Activated naive CD4-positive, alpha-beta T cell treated with anti-CD3 and anti-CD28 coated beads, Interleukin-2, amount 50 U/mL, for 24 hours (primary cell): ENCODE results near the gene SAG.

Experiments
- H3K27ac Mint-ChIP-seq: one replicate; pipeline ENCODE4 v1.8.0; 2021; ENCODE audit warnings: mild to moderate bottlenecking, mixed read lengths
- H3K27me3 Mint-ChIP-seq: one replicate; pipeline ENCODE4 v1.8.0; 2021; ENCODE audit warnings: mixed read lengths
- H3K36me3 Mint-ChIP-seq: one replicate; pipeline ENCODE4 v1.8.0; 2021; ENCODE audit warnings: mixed read lengths
- H3K4me1 Mint-ChIP-seq: one replicate; pipeline ENCODE4 v1.8.0; 2021; ENCODE audit warnings: mixed read lengths
- H3K4me3 Mint-ChIP-seq: one replicate; pipeline ENCODE4 v1.8.0; 2021; ENCODE audit warnings: mild to moderate bottlenecking, mixed read lengths
- H3K9me3 Mint-ChIP-seq: one replicate; pipeline ENCODE4 v1.8.0; 2021; ENCODE audit warnings: mixed read lengths

SAG gene

GRCh38 chr2:233336541-233336940 is 28.9 kb downstream of the SAG start:
- H3K27me3 Mint-ChIP-seq: no peaks in the 10 kb centered on the region
- H3K4me3 Mint-ChIP-seq: no peak overlapping the region
- peaks cover 1% of the 10 kb centered on the region for H3K36me3 Mint-ChIP-seq
- H3K27ac Mint-ChIP-seq: no peak overlapping the region
- H3K9me3 Mint-ChIP-seq: no peaks in the 10 kb centered on the region
- H3K4me1 Mint-ChIP-seq: peaks cover 38% of the 10 kb centered on the region

- Mint-ChIP-seq H3K4me3 (no peak overlapping the region), H3K36me3 (peaks cover 1% of the 10 kb centered on the region), H3K4me1 (peaks cover 30% of the 10 kb centered on the region), H3K9me3 (no peaks in the 10 kb centered on the region), H3K27ac (peak overlapping the region; percentile 55), H3K27me3 (no peaks in the 10 kb centered on the region)
Observed at GRCh38 chr2:233338046-233338445, 30.4 kb downstream of the SAG start.

- Mint-ChIP-seq H3K4me3 (no peak overlapping the region), H3K9me3 (no peaks in the 10 kb centered on the region), H3K27ac (no peak overlapping the region), H3K36me3 (peaks cover 1% of the 10 kb centered on the region), H3K27me3 (no peaks in the 10 kb centered on the region), H3K4me1 (peaks cover 22% of the 10 kb centered on the region)
Observed at GRCh38 chr2:233338812-233339368, 31.3 kb downstream of the SAG start.

- Mint-ChIP-seq H3K9me3 (no peaks in the 10 kb centered on the region), H3K36me3 (peaks cover 1% of the 10 kb centered on the region), H3K27ac (no peak overlapping the region), H3K27me3 (no peaks in the 10 kb centered on the region), H3K4me3 (no peak overlapping the region), H3K4me1 (peaks cover 17% of the 10 kb centered on the region)
Observed at GRCh38 chr2:233339427-233339826, 31.8 kb downstream of the SAG start.

- Mint-ChIP-seq H3K36me3 (peaks cover 1% of the 10 kb centered on the region), H3K27ac (no peak overlapping the region), H3K27me3 (no peaks in the 10 kb centered on the region), H3K9me3 (no peaks in the 10 kb centered on the region), H3K4me3 (no peak overlapping the region), H3K4me1 (peaks cover 8% of the 10 kb centered on the region)
Observed at GRCh38 chr2:233341296-233341695, 33.7 kb downstream of the SAG start.

GRCh38 chr2:233342301-233342700 is 34.7 kb downstream of the SAG start:
- H3K36me3 Mint-ChIP-seq: peaks cover 1% of the 10 kb centered on the region
- peaks cover 8% of the 10 kb centered on the region for H3K4me1 Mint-ChIP-seq
- no peak overlapping the region for H3K4me3 Mint-ChIP-seq
- H3K27ac Mint-ChIP-seq: no peak overlapping the region
- no peaks in the 10 kb centered on the region for H3K9me3 Mint-ChIP-seq
- H3K27me3 Mint-ChIP-seq: no peaks in the 10 kb centered on the region

GRCh38 chr2:233343171-233343705 is 35.6 kb downstream of the SAG start:
- Mint-ChIP-seq H3K4me1 (peaks cover 3% of the 10 kb centered on the region), H3K9me3 (no peaks in the 10 kb centered on the region), H3K27ac (no peak overlapping the region), H3K27me3 (no peaks in the 10 kb centered on the region), H3K4me3 (no peak overlapping the region), H3K36me3 (peaks cover 1% of the 10 kb centered on the region)

GRCh38 chr2:233346376-233346775 is 38.8 kb downstream of the SAG start:
- H3K27me3 Mint-ChIP-seq: no peaks in the 10 kb centered on the region
- no peak overlapping the region for H3K4me3 Mint-ChIP-seq
- H3K36me3 Mint-ChIP-seq: peaks cover under 1% of the 10 kb centered on the region
- H3K27ac Mint-ChIP-seq: no peak overlapping the region
- H3K4me1 Mint-ChIP-seq: peaks cover 26% of the 10 kb centered on the region
- H3K9me3 Mint-ChIP-seq: no peaks in the 10 kb centered on the region

- H3K27me3 Mint-ChIP-seq: no peaks in the 10 kb centered on the region
- no peak overlapping the region for H3K27ac Mint-ChIP-seq
- H3K4me3 Mint-ChIP-seq: no peak overlapping the region
- H3K36me3 Mint-ChIP-seq: no peaks in the 10 kb centered on the region
- H3K4me1 Mint-ChIP-seq: peaks cover 29% of the 10 kb centered on the region
- H3K9me3 Mint-ChIP-seq: no peaks in the 10 kb centered on the region
Observed at GRCh38 chr2:233346930-233347329, 39.3 kb downstream of the SAG start.

- H3K27ac Mint-ChIP-seq: peak overlapping the region; percentile 76
- H3K4me3 Mint-ChIP-seq: no peak overlapping the region
- no peaks in the 10 kb centered on the region for H3K36me3 Mint-ChIP-seq
- no peaks in the 10 kb centered on the region for H3K27me3 Mint-ChIP-seq
- no peaks in the 10 kb centered on the region for H3K9me3 Mint-ChIP-seq
- peaks cover 45% of the 10 kb centered on the region for H3K4me1 Mint-ChIP-seq
Observed at GRCh38 chr2:233349005-233349998, 41.7 kb downstream of the SAG start.

GRCh38 chr2:233350708-233351107 is 43.1 kb downstream of the SAG start:
- Mint-ChIP-seq H3K27ac (peak overlapping the region; percentile 9), H3K4me3 (no peak overlapping the region), H3K36me3 (no peaks in the 10 kb centered on the region), H3K4me1 (peaks cover 51% of the 10 kb centered on the region), H3K9me3 (no peaks in the 10 kb centered on the region), H3K27me3 (no peaks in the 10 kb centered on the region)

- H3K36me3 Mint-ChIP-seq: no peaks in the 10 kb centered on the region
- H3K4me1 Mint-ChIP-seq: peaks cover 58% of the 10 kb centered on the region
- no peaks in the 10 kb centered on the region for H3K27me3 Mint-ChIP-seq
- H3K4me3 Mint-ChIP-seq: peak overlapping the region; percentile 30
- H3K9me3 Mint-ChIP-seq: no peaks in the 10 kb centered on the region
- no peak overlapping the region for H3K27ac Mint-ChIP-seq
Observed at GRCh38 chr2:233351423-233351822, 43.8 kb downstream of the SAG start.

- Mint-ChIP-seq H3K4me3 (no peak overlapping the region), H3K27ac (peak overlapping the region; percentile 68), H3K36me3 (peaks cover 2% of the 10 kb centered on the region), H3K27me3 (no peaks in the 10 kb centered on the region), H3K4me1 (peaks cover 67% of the 10 kb centered on the region), H3K9me3 (no peaks in the 10 kb centered on the region)
Observed at GRCh38 chr2:233352141-233352842, 44.7 kb downstream of the SAG start.

- H3K27ac Mint-ChIP-seq: peak overlapping the region; percentile 73
- peaks cover 76% of the 10 kb centered on the region for H3K4me1 Mint-ChIP-seq
- no peaks in the 10 kb centered on the region for H3K9me3 Mint-ChIP-seq
- peak overlapping the region; percentile 89 for H3K4me3 Mint-ChIP-seq
- H3K36me3 Mint-ChIP-seq: peaks cover 2% of the 10 kb centered on the region
- H3K27me3 Mint-ChIP-seq: no peaks in the 10 kb centered on the region
Observed at GRCh38 chr2:233353101-233353768, 45.6 kb downstream of the SAG start.
